Measurements from ENCODE around the gene ADGRA1.
A peak's percentile ranks its signal among the peaks of the same experiment; 100 is the strongest.

Gene ADGRA1

DNA sequence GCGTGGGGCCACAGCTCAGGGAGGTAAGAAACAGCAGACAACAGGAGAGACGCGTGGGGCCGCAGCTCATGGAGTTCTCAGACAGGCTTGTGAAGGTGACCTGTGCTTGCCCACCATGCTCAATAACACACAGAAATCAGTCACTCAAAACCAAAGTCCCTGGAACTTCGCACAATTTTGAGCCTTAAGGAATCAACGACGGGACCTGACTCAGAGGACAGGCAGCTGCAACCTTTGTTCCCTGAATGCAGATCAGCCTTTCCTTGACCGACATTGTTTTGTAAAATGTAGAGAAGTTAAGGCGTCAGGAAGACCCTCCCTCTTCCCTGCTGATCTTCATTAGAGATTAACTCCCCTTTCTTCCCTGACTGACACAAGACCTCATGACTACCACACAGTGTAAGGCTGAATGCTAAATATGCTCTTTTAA is 63.8 kb downstream of the ADGRA1 start:
- no peak for TF ChIP-seq CTCF (IDR thresholded peaks at IDR 0.05)
- Histone ChIP-seq H3K27me3 (peaks cover 0 to 26% of the 10 kb centered on the region in 2 donors), H3K4me1 (no peaks in the 10 kb centered on the region), H3K27ac (no peak overlapping the region), H3K36me3 (no peaks in the 10 kb centered on the region), H3K4me3 (no peak overlapping the region), H3K9me3 (peaks cover 0 to 10% (median 8%) of the 10 kb centered on the region in 3 donors)
- peak in 1 of 2 donors; percentile 5 for DNase-seq
- intact Hi-C loops (cut with DNase I; ENCODE audit: low total_unique reads), result no loop called here

DNA sequence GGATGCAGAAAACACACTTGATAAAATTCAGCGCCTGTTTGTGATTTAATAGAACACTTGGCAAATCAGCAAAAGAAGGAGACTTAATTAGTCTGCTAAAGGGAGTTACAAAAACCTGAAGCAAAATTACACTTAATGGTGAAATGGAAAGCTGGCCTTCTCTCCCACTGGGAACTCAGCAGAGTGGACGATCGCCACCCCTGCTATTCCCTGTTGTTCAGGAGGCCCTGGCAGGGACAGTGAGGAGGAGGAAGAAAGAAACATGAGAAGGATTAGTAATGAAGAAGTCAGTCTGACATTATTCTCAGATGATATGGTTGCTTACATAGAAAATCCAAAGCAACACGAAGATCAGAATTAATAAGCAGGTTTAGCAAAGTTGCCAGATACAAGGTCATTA is 66.7 kb downstream of the ADGRA1 start:
- H3K27me3 ChIP-seq, result peaks cover 0 to 26% of the 10 kb centered on the region in 2 donors
- H3K4me1 ChIP-seq, result peaks cover 0 to under 1% (median 0%) of the 10 kb centered on the region in 4 donors
- H3K36me3 ChIP-seq, result no peaks in the 10 kb centered on the region
- TF ChIP-seq CTCF (IDR thresholded peaks at IDR 0.05), result no peak
- DNase-seq, result no peak
- intact Hi-C loops (cut with DNase I; ENCODE audit: low total_unique reads), result no loop called here
- no peak overlapping the region for H3K4me3 ChIP-seq
- H3K9me3 ChIP-seq, result no peaks in the 10 kb centered on the region
- H3K27ac ChIP-seq, result no peak overlapping the region

GRCh38 chr10:133154996-133155778 is 67.5 kb downstream of the ADGRA1 start:
- Histone ChIP-seq H3K27ac (no peak overlapping the region), H3K36me3 (no peaks in the 10 kb centered on the region), H3K9me3 (no peaks in the 10 kb centered on the region), H3K27me3 (peaks cover 0 to 31% of the 10 kb centered on the region in 2 donors), H3K4me1 (peaks cover 0 to 8% (median 3%) of the 10 kb centered on the region in 4 donors), H3K4me3 (no peak overlapping the region)
- TF ChIP-seq CTCF (IDR thresholded peaks at IDR 0.05), result no peak
- DNase-seq, result no peak
- intact Hi-C loops (cut with DNase I; ENCODE audit: low total_unique reads), result no loop called here

GRCh38 chr10:133156674-133157579 is 69.2 kb downstream of the ADGRA1 start:
- H3K27me3 ChIP-seq, result peaks cover 0 to 40% of the 10 kb centered on the region in 2 donors
- DNase-seq, result no peak
- no peak overlapping the region for H3K27ac ChIP-seq
- no peak for TF ChIP-seq CTCF (IDR thresholded peaks at IDR 0.05)
- H3K36me3 ChIP-seq, result no peaks in the 10 kb centered on the region
- H3K4me1 ChIP-seq, result peaks cover 0 to 25% (median 18%) of the 10 kb centered on the region in 4 donors
- H3K4me3 ChIP-seq, result no peak overlapping the region
- H3K9me3 ChIP-seq, result no peaks in the 10 kb centered on the region
- intact Hi-C loops (cut with DNase I; ENCODE audit: low total_unique reads), result no loop called here

DNA sequence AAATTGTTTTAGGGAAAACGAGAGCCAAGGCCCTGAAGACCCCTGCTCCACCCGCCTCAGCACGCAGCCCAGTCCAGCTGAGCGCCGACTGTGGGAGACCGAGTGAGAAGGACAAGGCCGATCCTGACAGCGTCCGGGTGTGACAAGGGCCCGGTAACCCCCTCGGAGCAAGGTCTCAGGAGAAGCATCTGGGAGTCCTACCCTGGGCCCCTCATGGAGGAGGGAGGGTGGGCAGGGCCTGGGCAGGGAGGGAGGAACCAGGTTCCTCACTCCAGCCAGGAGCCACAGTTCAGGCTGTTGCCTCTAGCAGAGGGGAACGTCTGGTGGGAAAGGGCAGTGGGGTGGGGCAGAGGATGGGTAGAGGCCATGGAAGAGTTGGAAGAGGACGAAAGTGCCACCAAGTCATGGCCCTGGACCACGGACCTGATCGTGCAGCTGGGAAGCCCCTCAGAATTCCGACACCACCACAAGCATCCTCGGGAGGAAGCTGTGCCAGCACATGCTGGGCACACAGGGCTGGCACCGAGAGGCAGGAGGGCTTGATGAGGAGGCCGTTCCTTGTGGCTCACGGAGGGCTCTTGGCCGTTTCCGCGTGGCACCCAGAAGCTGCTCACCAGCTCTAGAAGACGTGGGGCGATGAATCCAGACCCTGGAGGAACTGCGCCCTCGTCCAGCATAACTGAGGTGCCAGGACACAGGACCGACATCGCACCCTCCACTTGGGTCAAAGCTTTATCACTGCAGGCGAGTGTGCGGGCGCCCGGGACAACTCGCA is 70.1 kb downstream of the ADGRA1 start:
- DNase-seq, result no peak
- no peak overlapping the region for H3K4me3 ChIP-seq
- intact Hi-C loops (cut with DNase I; ENCODE audit: low total_unique reads), result no loop called here
- H3K9me3 ChIP-seq, result no peaks in the 10 kb centered on the region
- H3K4me1 ChIP-seq, result peaks cover 0 to 25% (median 18%) of the 10 kb centered on the region in 4 donors
- H3K27ac ChIP-seq, result no peak overlapping the region
- TF ChIP-seq CTCF (IDR thresholded peaks at IDR 0.05), result no peak
- no peaks in the 10 kb centered on the region for H3K36me3 ChIP-seq
- peaks cover 0 to 50% of the 10 kb centered on the region in 2 donors for H3K27me3 ChIP-seq

Data from tibial artery (tissue), 4 donors.